ENCODE data around the gene SLC46A1. TPM values are rescaled to one million over a fixed set of nuclear protein-coding genes. Genes with fewer than 3 reads are reported as not detected.
A peak's percentile ranks its signal among the peaks of the same experiment; 100 is the strongest.

SLC46A1 gene
- total RNA-seq, 1 donor from 2014 or later: 2.9 TPM

- no peak for DNase-seq
Measured at GRCh38 chr17:28404007-28404406, 2.0 kb downstream of the SLC46A1 start.

GRCh38 chr17:28402844-28403243 is 3.2 kb downstream of the SLC46A1 start:
- DNase-seq: no peak

- DNase-seq: peak; percentile 28
Measured at GRCh38 chr17:28402224-28402630, 3.8 kb downstream of the SLC46A1 start.

DNA sequence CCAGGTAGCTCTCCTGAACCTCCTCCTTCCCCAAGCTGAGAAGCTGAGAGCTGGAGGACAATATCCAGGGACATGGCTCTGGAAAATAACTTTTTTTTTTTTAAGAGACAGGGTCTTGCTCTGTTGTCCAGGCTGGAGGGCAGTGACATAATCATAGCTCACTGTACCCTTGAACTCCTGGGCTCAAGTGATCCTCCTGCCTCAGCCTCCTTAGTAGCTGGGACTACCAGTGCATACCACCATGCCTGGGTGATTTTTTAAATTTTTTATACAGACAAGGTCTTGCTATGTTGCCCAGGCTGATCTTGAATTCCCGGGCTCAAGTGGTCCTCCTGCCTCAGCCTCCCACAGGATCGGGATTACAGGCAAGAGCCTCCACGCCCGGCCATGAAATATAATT is 6.2 kb downstream of the SLC46A1 start:
- no peak for DNase-seq

GRCh38 chr17:28398280-28398981 is 7.6 kb downstream of the SLC46A1 start:
- no peak for DNase-seq

- DNase-seq: peak; percentile 20
Measured at GRCh38 chr17:28397687-28398279, 8.2 kb downstream of the SLC46A1 start.

DNA sequence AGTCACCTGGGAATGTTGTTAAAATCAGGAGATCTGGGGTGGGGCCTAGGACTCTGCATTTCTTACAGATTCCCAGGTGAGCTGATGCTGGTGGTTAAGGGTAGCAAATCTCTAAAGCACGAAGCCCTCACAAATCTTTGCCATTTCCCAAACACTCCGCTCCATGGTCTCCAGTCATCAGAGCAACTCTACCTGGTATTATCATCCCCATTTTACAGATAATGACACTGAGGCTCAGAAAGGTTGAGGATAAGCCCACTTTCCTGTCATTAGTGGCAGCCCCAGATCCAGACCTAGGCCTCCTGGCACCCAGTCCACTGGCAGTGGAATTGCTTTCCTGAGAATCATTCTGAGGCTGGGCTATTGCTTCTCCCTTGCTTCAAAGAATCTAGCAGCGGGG is 8.7 kb downstream of the SLC46A1 start:
- DNase-seq: no peak

DNA sequence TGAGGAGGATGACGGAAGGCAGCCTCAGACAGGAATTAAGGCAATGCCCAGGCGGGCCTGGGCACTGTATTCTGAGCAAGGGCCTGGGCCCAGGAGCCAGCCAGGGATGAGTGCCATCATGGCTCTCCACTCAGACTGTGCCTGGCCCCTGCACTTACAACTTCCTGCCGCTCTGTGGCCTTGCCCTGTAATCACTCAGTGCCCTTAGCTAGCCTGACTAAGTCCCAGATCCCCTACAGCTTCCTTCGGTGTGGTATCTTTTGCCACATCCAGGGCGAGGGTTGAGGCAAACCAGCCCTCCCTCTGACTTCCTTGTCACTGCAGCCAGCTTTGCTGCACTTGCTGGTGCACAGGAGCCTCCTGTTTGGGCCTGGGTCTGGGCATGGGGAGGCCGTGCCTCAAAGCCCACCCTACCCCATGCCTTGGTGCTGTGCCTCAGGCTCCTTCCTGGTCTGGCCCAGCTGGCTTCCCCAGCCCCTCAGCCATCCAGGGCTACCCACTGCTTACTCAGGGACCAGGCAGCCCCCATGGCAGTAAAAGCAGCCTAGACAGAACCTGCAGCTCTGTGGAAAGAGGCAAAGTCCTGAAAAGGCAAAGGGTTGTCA is 9.3 kb downstream of the SLC46A1 start:
- peak; percentile 33 for DNase-seq

GRCh38 chr17:28395968-28396367 is 10.0 kb downstream of the SLC46A1 start:
- DNase-seq: no peak

- DNase-seq: no peak
Measured at GRCh38 chr17:28395426-28395825, 10.6 kb downstream of the SLC46A1 start.

DNA sequence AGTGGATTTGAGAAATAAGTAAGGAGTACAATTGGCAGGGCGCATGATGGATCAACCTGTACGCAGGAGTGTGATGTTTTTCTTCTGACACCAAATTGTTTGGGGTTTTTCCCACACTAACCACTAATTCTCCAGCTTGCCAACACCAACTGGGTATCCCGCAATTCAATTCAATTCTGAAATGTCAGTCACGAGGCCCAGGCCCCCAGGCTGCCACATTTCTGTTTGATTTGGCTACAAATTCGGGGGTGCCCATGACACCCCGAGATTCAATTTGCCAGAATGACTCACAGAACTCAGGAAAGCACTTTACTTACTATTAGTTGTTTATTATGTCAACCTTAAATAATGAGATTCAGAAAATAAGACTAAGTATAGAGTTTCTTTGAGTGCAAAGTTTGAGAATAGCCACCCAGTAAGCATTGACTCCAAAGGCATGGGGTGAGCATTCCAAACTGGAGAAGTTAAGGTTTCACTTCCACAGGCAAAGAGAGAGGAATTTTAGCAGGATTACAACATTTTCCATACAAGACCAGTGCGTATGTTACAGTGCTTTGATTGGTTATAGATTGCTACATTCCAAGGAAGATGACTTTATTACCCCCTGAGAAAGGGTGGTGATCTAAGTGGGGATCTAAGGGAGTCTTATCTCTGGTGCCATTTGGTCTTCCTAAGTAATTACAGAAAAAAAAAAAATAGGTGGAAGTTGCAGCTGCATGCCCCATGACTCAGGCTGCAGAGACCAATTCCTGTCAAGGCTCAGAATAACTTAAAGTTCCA is 11.5 kb downstream of the SLC46A1 start:
- peak; percentile 93 for DNase-seq

DNA sequence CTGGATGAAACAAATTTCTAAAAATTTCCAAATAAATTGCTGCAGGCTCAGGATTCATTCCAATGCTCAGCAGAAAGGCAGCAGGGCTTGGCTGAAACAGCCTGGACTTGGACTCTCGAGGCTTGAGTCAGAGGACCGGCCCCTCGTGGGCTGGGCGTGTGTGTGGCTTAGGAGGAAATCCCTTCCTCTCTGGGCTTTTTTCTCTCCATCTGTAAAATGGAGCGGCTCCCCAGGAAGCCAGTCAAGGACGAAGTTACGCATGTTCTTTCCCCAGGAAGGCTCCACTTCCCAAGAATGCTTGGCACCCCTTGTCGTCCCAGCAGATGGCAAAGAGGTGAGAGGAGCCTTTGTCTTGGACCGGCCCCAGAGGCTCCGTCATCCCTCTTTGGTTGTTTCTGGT is 13.5 kb downstream of the SLC46A1 start:
- DNase-seq: peak; percentile 87

DNA sequence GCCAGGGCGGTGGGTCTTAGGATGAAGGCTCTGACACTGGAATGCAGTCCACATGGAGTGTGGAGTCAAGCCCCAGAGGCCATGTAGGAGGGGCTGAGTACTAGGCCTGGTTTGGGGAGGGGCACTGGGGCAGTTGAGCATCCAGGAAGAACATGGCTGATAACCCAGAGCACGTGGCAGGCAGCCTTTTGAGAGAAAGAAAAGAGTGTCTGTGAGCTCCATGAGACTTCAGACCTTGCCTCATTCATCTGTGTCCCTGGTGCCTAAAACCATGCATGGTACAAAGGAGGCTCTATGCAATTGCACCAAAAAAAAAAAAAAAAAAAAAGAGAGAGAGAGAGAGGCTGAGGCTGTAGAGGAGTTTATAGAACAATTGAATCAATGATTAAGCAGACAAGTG is 14.6 kb downstream of the SLC46A1 start:
- DNase-seq: no peak

DNA sequence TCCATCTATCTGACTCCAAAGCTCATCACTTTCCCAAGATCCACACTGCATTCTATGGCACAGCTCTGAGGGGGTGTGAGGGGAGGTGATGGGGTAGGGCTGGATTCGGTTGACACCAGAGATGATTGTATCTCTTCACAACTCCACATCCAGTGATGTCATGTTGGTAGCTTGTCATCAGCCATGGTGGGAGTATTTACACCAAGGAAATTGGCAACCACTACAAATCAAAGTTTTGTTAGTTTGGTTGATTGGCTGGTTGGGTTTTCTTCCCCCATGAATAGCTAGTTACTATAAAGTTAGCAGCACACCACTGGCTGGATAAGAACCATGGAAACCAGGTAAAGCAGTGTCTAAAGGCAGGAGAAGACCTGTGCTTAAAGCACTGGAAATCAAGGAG is 15.0 kb downstream of the SLC46A1 start:
- no peak for DNase-seq

DNA sequence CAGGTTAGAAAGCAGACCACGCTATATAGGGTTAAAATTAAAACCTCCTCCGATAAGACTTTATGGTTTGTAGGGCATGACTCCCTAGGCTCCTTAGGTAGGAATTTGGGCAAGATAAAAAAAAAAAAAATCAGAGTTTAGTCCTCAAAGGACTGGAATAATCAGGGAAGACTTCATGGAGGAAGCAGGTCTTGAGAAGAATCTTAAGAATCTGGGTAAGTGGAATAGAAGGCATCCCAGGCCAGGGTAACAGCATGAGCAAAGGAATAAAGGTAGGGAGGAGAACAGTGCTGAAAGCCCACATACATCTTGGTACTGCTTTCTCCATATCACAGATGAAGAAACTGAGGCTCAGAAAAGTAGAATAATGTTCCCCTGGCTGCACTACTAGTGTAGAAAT is 15.4 kb downstream of the SLC46A1 start:
- no peak for DNase-seq

DNA sequence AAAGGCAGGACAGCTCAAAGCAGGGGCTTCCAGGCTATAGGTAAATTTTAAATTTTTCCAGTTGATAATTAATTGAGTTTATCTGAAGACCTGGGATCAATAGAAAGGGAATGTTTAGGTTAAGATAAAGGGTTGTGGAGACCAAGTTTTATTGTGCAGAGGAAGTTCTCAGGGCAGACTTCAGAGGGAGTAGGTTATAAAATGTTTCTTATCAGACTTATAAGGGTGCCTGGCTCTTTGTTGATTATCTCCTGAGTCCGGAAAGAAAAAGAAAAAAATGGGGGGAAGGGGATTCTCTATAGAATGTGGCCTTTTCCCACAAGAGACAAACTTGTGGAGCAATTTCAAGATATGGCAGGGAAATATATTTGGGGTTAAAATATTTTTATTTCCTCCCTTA is 15.9 kb downstream of the SLC46A1 start:
- no peak for DNase-seq

DNA sequence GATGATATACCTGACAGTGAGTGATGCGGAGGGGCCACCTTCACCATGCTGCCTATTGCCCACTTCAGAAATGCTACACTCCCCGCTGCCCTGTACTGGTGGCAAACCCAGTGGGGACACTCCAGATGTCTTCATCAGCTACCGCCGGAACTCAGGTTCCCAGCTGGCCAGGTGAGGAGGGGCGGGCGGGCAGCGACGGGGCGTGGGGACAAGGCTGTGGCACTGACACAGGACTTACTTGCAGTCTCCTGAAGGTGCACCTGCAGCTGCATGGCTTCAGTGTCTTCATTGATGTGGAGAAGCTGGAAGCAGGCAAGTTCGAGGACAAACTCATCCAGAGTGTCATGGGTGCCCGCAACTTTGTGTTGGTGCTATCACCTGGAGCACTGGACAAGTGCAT is 17.9 kb downstream of the SLC46A1 start:
- no peak for DNase-seq

DNA sequence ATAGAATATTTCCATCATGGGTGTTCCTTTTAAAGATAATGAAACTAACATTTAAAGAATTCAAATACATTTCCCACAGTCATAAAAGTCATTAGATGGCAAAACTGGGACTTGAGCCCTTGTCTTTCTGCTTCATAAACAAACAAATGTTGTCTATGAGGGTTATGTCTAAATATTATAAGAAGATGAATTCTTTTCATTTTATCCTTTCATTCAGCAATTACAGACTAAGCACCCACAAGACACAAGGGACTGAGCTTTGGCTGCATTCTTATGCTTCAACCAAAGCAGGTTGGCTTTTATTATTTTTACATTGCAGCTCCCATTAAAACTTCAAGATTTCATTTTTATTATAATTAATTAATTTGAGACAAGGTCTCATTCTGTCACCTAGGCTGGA is 19.6 kb downstream of the SLC46A1 start:
- no peak for DNase-seq

DNA sequence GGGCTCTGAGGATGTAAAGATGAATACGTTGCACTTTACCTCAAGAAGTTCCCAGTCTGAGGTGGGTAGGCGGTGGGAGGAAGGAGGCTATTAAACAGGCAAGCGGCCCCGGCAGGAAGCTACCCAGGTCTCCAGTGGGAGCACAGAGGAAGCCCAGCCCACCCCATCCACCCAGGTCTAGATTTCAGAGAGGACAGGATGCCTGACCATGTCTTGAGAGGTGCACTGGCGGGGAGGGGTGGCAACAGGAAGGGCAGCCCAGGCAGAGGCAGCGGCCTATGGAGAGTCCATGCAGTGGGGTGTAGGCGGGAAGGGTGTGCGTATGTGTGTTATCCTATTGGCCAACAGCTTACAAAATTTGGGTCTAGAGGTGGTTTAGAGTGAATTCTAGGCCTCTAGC is 20.6 kb downstream of the SLC46A1 start:
- no peak for DNase-seq

GRCh38 chr17:28385037-28385400 is 21.0 kb downstream of the SLC46A1 start:
- DNase-seq: no peak

GRCh38 chr17:28384281-28385036 is 21.6 kb downstream of the SLC46A1 start:
- peak; percentile 61 for DNase-seq

GRCh38 chr17:28381141-28381825 is 24.7 kb downstream of the SLC46A1 start:
- peak; percentile 80 for DNase-seq

All from dermis blood vessel endothelial cell (primary cell).